MM.1S (cell line): ENCODE results near the gene ELOVL1.
"Not testable (repeated sequence)": the region's sequence is repeated elsewhere in the genome, so short reads cannot be mapped to it uniquely, and the experiment has no call there.

Experiments
- DNase-seq: peaks from one replicate; pipeline ENCODE4 v3.0.0-alpha.2; 2015
- H2AFZ ChIP-seq: fragments of 300-600 bp; sonication (generic); 2 replicates; pipeline ENCODE4 v1.6.0; 2016; ENCODE audit warnings: antibody characterized with exemption, low read length
- H3F3A ChIP-seq: fragments of 300-600 bp; sonication (generic); 2 replicates; pipeline ENCODE4 v1.6.1; 2016; ENCODE audit warnings: mild to moderate bottlenecking, antibody characterized with exemption, low read length, moderate library complexity, mixed read lengths; ENCODE audit not compliant: insufficient read depth
- H3K27ac ChIP-seq: fragments of 300-600 bp; sonication (generic); 2 replicates; pipeline ENCODE4 v1.5.1; 2016; ENCODE audit warnings: mild to moderate bottlenecking, low read length
- H3K27me3 ChIP-seq: fragments of 300-600 bp; sonication (generic); replicated peaks from 2 replicates; pipeline ENCODE4 v1.6.0; 2016; ENCODE audit warnings: low read length; ENCODE audit not compliant: insufficient read depth
- H3K36me3 ChIP-seq: fragments of 300-600 bp; sonication (generic); replicated peaks from 2 replicates; pipeline ENCODE4 v1.6.1; 2016; ENCODE audit warnings: mild to moderate bottlenecking, low read length, mixed read lengths; ENCODE audit not compliant: insufficient read depth
- H3K4me1 ChIP-seq: fragments of 300-600 bp; sonication (generic); 2 replicates; pipeline ENCODE4 v1.6.1; 2016; ENCODE audit warnings: low read length, mixed read lengths
- H3K4me2 ChIP-seq: fragments of 300-600 bp; sonication (generic); 2 replicates; pipeline ENCODE4 v1.6.0; 2016; ENCODE audit warnings: low read depth, low read length
- H3K4me3 ChIP-seq: fragments of 300-600 bp; sonication (generic); 2 replicates; pipeline ENCODE4 v1.5.1; 2016; ENCODE audit warnings: low read length, mixed read lengths
- H3K79me2 ChIP-seq: fragments of 300-600 bp; sonication (generic); 2 replicates; pipeline ENCODE4 v1.6.1; 2016; ENCODE audit warnings: mixed run types, low read length, mixed read lengths
- H3K9ac ChIP-seq: fragments of 300-600 bp; sonication (generic); 2 replicates; pipeline ENCODE4 v1.6.1; 2016; ENCODE audit warnings: low read length, mixed read lengths
- H3K9me2 ChIP-seq: fragments of 300-600 bp; sonication (generic); replicated peaks from 2 replicates; pipeline ENCODE4 v1.6.1; 2016; ENCODE audit warnings: mild to moderate bottlenecking, low read length, mixed read lengths; ENCODE audit not compliant: insufficient read depth
- H3K9me3 ChIP-seq: fragments of 300-600 bp; sonication (generic); replicated peaks from 2 replicates; pipeline ENCODE4 v1.6.1; 2016; ENCODE audit warnings: mild to moderate bottlenecking, low read length, mixed read lengths; ENCODE audit not compliant: insufficient read depth
- H4K20me1 ChIP-seq: fragments of 300-600 bp; sonication (generic); 2 replicates; pipeline ENCODE4 v1.6.1; 2016; ENCODE audit warnings: mild to moderate bottlenecking, low read length, moderate library complexity, mixed read lengths; ENCODE audit not compliant: insufficient read depth
- EZH2 ChIP-seq: fragments of 300-600 bp; sonication (generic); optimal IDR thresholded peaks from 2 replicates; pipeline ENCODE3; 2017; ENCODE audit warnings: low read depth, mild to moderate bottlenecking, antibody characterized with exemption, low read length, mixed read lengths
- EZH2phosphoT487 ChIP-seq: fragments of 300-600 bp; sonication (generic); IDR thresholded peaks from 2 replicates; pipeline ENCODE4 v1.6.1; 2018; ENCODE audit warnings: antibody characterized with exemption, low read length
- TF ChIP-seq, protein P1 (sequence below): fragments of 300-600 bp; sonication (generic); IDR thresholded peaks from 2 replicates; pipeline ENCODE4 v1.5.1; 2016; ENCODE audit warnings: antibody characterized with exemption, low read length, mixed read lengths

Gene ELOVL1

DNA sequence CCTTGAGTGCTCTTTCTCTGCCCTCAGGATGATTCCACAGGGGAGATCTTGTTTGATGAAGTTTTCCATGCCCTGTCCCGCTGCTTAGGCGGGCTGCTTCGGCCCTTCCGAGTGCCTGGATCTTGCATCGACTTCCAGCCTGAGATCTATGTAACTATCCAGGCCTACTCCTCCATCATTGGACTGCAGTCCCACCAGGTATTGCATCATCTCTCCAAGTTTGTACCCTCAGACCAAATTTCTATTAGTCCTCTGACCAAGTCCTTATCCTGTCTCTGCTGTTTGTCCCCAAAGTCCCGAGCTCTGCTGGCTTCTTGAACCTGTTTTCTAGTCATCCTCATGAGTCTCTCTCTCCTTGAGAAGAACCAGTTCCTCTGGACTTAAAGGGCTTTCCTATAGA, 36.5 kb upstream of the ELOVL1 start:
- H3K79me2 ChIP-seq = no peaks in the 10 kb centered on the region
- no peaks in the 10 kb centered on the region for H3K9me2 ChIP-seq
- H3K27ac ChIP-seq = no peak overlapping the region
- H3K4me2 ChIP-seq = no peak overlapping the region
- no peaks in the 10 kb centered on the region for H3K9me3 ChIP-seq
- no peaks in the 10 kb centered on the region for H3K36me3 ChIP-seq
- H4K20me1 ChIP-seq = no peaks in the 10 kb centered on the region
- no peaks in the 10 kb centered on the region for H3F3A ChIP-seq
- no peak overlapping the region for H2AFZ ChIP-seq
- no peaks in the 10 kb centered on the region for H3K27me3 ChIP-seq
- no peak for DNase-seq
- no peak overlapping the region for H3K4me3 ChIP-seq
- no peak overlapping the region for H3K9ac ChIP-seq
- TF ChIP-seq EZH2phosphoT487 (no peak), EZH2 (no peak)
- TF ChIP-seq, protein P1, sequence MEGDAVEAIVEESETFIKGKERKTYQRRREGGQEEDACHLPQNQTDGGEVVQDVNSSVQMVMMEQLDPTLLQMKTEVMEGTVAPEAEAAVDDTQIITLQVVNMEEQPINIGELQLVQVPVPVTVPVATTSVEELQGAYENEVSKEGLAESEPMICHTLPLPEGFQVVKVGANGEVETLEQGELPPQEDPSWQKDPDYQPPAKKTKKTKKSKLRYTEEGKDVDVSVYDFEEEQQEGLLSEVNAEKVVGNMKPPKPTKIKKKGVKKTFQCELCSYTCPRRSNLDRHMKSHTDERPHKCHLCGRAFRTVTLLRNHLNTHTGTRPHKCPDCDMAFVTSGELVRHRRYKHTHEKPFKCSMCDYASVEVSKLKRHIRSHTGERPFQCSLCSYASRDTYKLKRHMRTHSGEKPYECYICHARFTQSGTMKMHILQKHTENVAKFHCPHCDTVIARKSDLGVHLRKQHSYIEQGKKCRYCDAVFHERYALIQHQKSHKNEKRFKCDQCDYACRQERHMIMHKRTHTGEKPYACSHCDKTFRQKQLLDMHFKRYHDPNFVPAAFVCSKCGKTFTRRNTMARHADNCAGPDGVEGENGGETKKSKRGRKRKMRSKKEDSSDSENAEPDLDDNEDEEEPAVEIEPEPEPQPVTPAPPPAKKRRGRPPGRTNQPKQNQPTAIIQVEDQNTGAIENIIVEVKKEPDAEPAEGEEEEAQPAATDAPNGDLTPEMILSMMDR = no peak
- no peaks in the 10 kb centered on the region for H3K4me1 ChIP-seq

DNA sequence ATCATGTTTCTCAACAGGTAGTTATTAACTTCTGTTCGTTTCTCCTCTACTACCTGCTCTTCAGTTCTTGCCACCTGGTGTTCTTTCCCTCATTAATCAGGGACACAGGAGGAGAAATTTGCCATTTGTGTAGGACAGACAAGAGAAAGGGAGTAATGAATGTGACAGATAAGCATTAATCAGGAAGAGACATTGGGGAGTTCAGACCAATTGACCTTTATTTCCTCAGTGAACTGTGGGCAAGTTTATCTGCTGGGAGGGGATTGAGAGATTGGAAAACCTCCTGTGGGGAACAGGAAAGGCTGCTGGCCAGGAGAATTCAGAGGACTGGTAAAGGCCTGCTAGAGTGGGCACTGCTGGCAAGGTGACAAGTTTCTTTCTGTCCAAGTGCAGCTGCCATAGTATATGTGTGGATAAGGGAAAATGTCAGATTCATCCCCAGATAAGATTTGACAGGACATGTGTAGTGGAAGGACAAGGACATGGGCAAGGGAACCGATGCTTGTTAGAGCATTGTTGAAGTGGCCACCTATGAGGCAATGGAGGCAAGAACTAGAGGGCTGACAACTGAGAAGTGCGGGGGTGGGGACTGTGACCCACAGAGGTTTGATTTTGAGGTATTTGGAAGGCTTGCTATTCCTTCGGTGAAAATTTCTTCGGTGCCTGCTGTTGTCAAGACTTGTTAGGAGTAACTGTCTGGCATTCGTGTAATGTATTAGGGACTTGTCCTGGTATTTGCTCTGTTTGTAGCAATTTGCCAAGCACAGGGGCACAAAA, 34.5 kb upstream of the ELOVL1 start:
- no peaks in the 10 kb centered on the region for H3K27me3 ChIP-seq
- H2AFZ ChIP-seq = no peak overlapping the region
- no peaks in the 10 kb centered on the region for H3K4me1 ChIP-seq
- H3K9ac ChIP-seq = no peak overlapping the region
- DNase-seq = no peak
- 0 out of 2 replicates have a peak, but pooled peaks cover 3% of the 10 kb centered on the region for H3K79me2 ChIP-seq
- no peak overlapping the region for H3K27ac ChIP-seq
- no peaks in the 10 kb centered on the region for H3K9me3 ChIP-seq
- H3F3A ChIP-seq = no peaks in the 10 kb centered on the region
- H3K4me3 ChIP-seq = no peak overlapping the region
- no peaks in the 10 kb centered on the region for H3K36me3 ChIP-seq
- no peaks in the 10 kb centered on the region for H4K20me1 ChIP-seq
- H3K9me2 ChIP-seq = no peaks in the 10 kb centered on the region
- H3K4me2 ChIP-seq = no peak overlapping the region
- TF ChIP-seq, protein P1 = no peak
- TF ChIP-seq EZH2 (no peak), EZH2phosphoT487 (no peak)

DNA sequence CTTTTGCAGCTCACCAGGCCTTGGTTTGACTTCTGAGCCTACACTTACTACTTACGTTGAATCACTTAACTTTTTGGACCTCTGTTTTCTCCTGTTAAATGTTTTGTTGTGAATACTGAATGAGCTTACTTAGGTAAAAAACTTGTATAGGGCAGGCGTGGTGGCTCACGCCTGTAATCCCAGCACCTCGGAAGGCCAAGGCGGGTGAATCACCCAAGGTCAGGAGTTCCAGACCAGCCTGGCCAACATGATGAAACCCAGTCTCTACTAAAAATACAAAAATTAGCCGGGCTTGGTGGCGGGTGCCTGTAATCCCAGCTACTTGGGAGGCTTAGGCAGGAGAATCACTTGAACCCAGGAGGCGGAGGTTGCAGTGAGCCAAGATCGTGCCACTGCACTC, 32.6 kb upstream of the ELOVL1 start:
- not testable (repeated sequence) for DNase-seq, H3K27me3 ChIP-seq, H3K36me3 ChIP-seq, H3K4me1 ChIP-seq, H3K27ac ChIP-seq, H4K20me1 ChIP-seq, H3F3A ChIP-seq, H3K9me2 ChIP-seq, H3K9me3 ChIP-seq, H3K4me3 ChIP-seq, H3K79me2 ChIP-seq, H2AFZ ChIP-seq, H3K9ac ChIP-seq, H3K4me2 ChIP-seq

DNA sequence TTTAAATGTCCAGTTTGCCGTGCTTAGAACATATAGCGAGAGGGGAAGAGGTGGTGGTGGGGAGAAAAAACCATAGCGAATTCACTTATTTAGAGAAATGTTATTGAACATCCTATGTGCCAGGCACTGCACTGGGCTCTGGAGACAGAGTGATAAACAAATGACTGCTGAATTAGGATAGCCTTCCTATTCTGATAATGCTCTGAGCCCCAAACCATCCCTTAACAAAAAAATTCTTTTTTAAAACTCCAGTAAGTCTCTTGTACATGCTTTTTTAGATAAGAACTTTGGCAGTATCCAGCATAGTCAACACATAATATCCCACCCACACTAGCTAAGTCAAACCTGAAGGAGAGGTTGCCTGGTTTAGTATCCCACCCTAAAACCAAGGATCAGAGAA, 30.4 kb upstream of the ELOVL1 start:
- Histone ChIP-seq H3K9me3 (no peaks in the 10 kb centered on the region), H3K79me2 (peaks cover 7% of the 10 kb centered on the region; the same call in 1 of the 2 replicates), H3K9me2 (no peaks in the 10 kb centered on the region), H3K9ac (no peak overlapping the region), H3K4me2 (no peak overlapping the region), H3K36me3 (no peaks in the 10 kb centered on the region), H2AFZ (no peak overlapping the region), H3F3A (no peaks in the 10 kb centered on the region), H3K4me3 (no peak overlapping the region), H3K4me1 (no peaks in the 10 kb centered on the region), H3K27ac (no peak overlapping the region), H4K20me1 (no peaks in the 10 kb centered on the region), H3K27me3 (no peaks in the 10 kb centered on the region)
- DNase-seq = no peak
- no peak for TF ChIP-seq EZH2
- no peak for TF ChIP-seq EZH2phosphoT487
- TF ChIP-seq, protein P1 = no peak
